Measurements from ENCODE around the gene SYTL2. TPM values are rescaled to one million over a fixed set of nuclear protein-coding genes. Genes with fewer than 3 reads are reported as not detected.
"Not testable (repeated sequence)": the region's sequence is repeated elsewhere in the genome, so short reads cannot be mapped to it uniquely, and the experiment has no call there.

The SYTL2 gene
- total RNA-seq, 4 donors from 2014 or later: 11.6 to 18.6 (median 14.5) TPM

GRCh38 chr11:85779956-85780640, 30.8 kb downstream of the SYTL2 start:
- DNase-seq (ENCODE audit: low spot score in 2 of 2): no peak
- TF ChIP-seq POLR2A (IDR thresholded peaks at IDR 0.05) (no peak), POLR2AphosphoS5 (IDR thresholded peaks at IDR 0.05) (no peak), EP300 (IDR thresholded peaks at IDR 0.05) (no peak), CTCF (IDR thresholded peaks at IDR 0.05) (no peak)
- Histone ChIP-seq H3K36me3 (no peaks in the 10 kb centered on the region), H3K4me1 (peaks cover 12% of the 10 kb centered on the region), H3K4me3 (no peak overlapping the region), H3K27me3 (no peaks in the 10 kb centered on the region), H3K9me3 (no peaks in the 10 kb centered on the region), H3K27ac (no peak overlapping the region)
- WGBS: 71% methylated on average over 3 of the region's 3 CpGs

- not testable (repeated sequence) for DNase-seq (ENCODE audit: low spot score in 2 of 2); H3K4me3 ChIP-seq; H3K27ac ChIP-seq; H3K36me3 ChIP-seq; H3K27me3 ChIP-seq; H3K9me3 ChIP-seq
- peaks cover 12% of the 10 kb centered on the region for H3K4me1 ChIP-seq
- WGBS: 67% methylated on average over 3 of the region's 3 CpGs
Measured at GRCh38 chr11:85777603-85777972, 33.4 kb downstream of the SYTL2 start.

DNA sequence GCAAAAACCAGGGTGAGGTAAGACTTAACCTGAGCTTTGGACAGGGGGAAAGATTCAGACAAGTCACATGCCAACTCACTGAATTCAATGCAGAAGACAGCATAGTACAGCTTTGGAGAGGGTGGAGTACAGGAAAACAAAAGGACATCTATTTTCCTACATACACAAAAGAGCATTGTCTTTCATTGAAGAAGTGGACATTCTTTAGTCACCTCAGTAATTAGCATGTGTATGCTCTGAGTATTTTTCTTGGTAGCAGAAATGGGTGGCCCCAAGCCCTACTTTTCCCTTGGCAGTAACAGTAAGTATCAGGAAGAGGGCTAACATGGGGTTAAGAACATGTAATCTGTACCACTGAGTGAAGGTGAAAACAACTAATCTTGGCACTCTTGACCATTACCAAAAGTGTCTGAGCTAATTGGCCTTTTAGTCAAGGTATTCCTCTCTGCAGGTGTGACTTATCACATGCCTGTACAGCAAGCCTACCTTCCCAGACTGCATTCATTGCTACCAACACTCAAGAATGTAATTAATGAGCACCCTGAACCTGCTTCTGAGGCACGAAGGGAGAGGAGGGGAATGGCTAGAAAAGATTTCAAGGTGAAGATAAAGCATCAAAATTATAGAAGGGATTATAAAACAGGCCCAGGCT, 33.9 kb downstream of the SYTL2 start:
- Histone ChIP-seq H3K27me3 (no peaks in the 10 kb centered on the region), H3K27ac (no peak overlapping the region), H3K4me3 (no peak overlapping the region), H3K9me3 (no peaks in the 10 kb centered on the region), H3K36me3 (no peaks in the 10 kb centered on the region), H3K4me1 (peaks cover 11% of the 10 kb centered on the region)
- WGBS: 47% methylated on average over 1 of the region's 1 CpG
- DNase-seq (ENCODE audit: low spot score in 2 of 2): no peak
- TF ChIP-seq EP300 (IDR thresholded peaks at IDR 0.05) (no peak), POLR2AphosphoS5 (IDR thresholded peaks at IDR 0.05) (no peak), CTCF (IDR thresholded peaks at IDR 0.05) (no peak), POLR2A (IDR thresholded peaks at IDR 0.05) (no peak)

DNA sequence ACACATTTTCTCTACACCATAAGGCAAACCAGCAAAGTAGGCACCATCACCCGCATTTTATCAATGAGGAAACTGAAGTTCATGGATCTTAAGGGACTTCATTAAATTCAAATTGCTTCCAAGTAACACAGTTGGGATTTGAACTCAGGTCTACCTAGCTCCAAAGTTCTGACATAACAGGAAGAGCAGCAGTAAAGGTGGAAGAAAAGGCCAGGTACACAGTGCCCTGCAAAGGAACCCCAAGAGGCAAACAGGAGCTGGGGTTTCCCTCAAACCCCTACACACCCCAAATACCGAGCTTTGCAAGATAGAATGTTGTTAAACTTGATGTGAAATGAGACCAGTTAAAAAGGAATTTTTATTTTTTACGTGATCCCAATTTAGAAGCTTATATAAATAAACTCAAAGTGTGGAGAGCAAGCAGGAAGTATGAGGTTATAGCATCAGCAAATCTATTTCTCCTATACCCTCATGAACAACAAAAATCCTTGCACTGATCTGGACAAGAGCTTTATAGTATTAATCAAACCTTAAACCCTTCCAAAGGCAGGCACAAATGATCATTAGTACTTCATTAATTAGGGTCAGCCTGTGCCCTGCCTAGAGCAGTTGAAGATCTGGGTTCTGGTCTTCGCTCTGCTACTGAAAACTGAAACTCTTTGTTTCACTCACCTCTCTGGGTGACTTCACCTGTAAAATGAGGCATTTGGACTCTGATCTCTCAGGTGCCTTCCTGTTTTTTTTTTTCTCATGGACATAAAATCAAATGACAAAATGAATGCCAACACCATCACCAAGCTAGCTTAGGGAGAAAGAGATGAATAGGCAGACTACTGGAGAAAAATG, 36.5 kb downstream of the SYTL2 start:
- Histone ChIP-seq H3K36me3 (no peaks in the 10 kb centered on the region), H3K27me3 (no peaks in the 10 kb centered on the region), H3K4me1 (peaks cover 7% of the 10 kb centered on the region), H3K4me3 (no peak overlapping the region), H3K9me3 (no peaks in the 10 kb centered on the region), H3K27ac (no peak overlapping the region)
- no peak for DNase-seq (ENCODE audit: low spot score in 2 of 2)
- 82% methylated on average over 4 of the region's 4 CpGs for WGBS
- TF ChIP-seq EP300 (IDR thresholded peaks at IDR 0.05) (no peak), POLR2A (IDR thresholded peaks at IDR 0.05) (no peak), POLR2AphosphoS5 (IDR thresholded peaks at IDR 0.05) (no peak), CTCF (IDR thresholded peaks at IDR 0.05) (no peak)

DNA sequence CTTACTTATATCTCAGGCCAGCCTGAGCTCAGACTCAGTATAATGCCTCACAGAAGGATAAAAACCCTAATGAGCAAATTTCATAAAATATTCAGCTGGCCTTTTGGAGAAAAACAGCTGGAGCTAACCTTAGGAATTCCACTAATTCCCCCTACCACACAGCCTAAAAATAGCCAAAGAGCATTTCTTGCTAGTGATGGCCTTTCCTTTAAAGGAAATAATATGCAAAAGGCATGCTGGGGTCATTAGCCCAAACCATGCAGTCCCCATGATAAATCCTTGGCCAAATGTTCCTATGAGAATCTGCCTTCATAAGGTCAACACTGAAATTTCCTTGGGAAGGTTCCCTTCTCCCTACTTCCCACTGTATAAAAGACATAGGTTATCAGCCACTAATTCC, 38.2 kb downstream of the SYTL2 start:
- Histone ChIP-seq H3K4me3 (no peak overlapping the region), H3K4me1 (peaks cover 7% of the 10 kb centered on the region), H3K27ac (no peak overlapping the region), H3K36me3 (no peaks in the 10 kb centered on the region), H3K27me3 (no peaks in the 10 kb centered on the region), H3K9me3 (no peaks in the 10 kb centered on the region)
- no peak for DNase-seq (ENCODE audit: low spot score in 2 of 2)
- TF ChIP-seq POLR2A (IDR thresholded peaks at IDR 0.05) (no peak), POLR2AphosphoS5 (IDR thresholded peaks at IDR 0.05) (no peak), EP300 (IDR thresholded peaks at IDR 0.05) (no peak), CTCF (IDR thresholded peaks at IDR 0.05) (no peak)
